Natural killer cell (primary cell): ENCODE results near the gene SPATS2L. TPM values are rescaled to one million over a fixed set of nuclear protein-coding genes. Genes with fewer than 3 reads are reported as not detected.

Experiments used
- ATAC-seq, 3 donors: fragments of 150-1000 bp in 2 of 3; fragments of 200-7000 bp in 1 of 3; cut with Tn5 transposase; 1 replicate in 1 of 3; 2 replicates in 2 of 3; pipeline ENCODE4 v1.10.0; 2021; ENCODE audit warnings: mild to moderate bottlenecking in 2 of 3, moderate library complexity in 2 of 3
- DNase-seq, 2 donors: peaks; one replicate each; pipeline versions ENCODE4 v3.0.0 to v3.0.0-alpha.2; 2013 to 2021; ENCODE audit warnings: mixed read lengths in 1 of 2
- H3K27ac ChIP-seq: one replicate; pipeline ENCODE4 v1.5.1; 2013; ENCODE audit warnings: mild to moderate bottlenecking, low read length
- H3K27me3 ChIP-seq: one replicate; pipeline ENCODE4 v1.6.1; 2013; ENCODE audit warnings: low read length; ENCODE audit not compliant: control insufficient read depth, insufficient read depth
- H3K36me3 ChIP-seq: one replicate; pipeline ENCODE4 v1.6.1; 2013; ENCODE audit warnings: low read length; ENCODE audit not compliant: control insufficient read depth, insufficient read depth
- H3K4me1 ChIP-seq: one replicate; pipeline ENCODE4 v1.6.1; 2013; ENCODE audit warnings: low read length; ENCODE audit not compliant: control insufficient read depth, insufficient read depth
- H3K4me3 ChIP-seq: one replicate; pipeline ENCODE4 v1.5.1; 2013; ENCODE audit warnings: low read length
- H3K9me3 ChIP-seq: one replicate; pipeline ENCODE4 v1.6.1; 2013; ENCODE audit warnings: low read length; ENCODE audit not compliant: control insufficient read depth, insufficient read depth
- H3K27ac Mint-ChIP-seq, 2 donors: one replicate each; pipeline ENCODE4 v1.8.0; 2022; ENCODE audit warnings: mild to moderate bottlenecking in 2 of 2, mixed read lengths in 2 of 2, moderate library complexity in 1 of 2
- H3K27me3 Mint-ChIP-seq, 2 donors: one replicate each; pipeline ENCODE4 v1.8.0; 2022; ENCODE audit warnings: low read depth in 2 of 2, mixed read lengths in 2 of 2
- H3K36me3 Mint-ChIP-seq: one replicate; pipeline ENCODE4 v1.8.0; 2022; ENCODE audit warnings: mixed read lengths
- H3K4me1 Mint-ChIP-seq, 2 donors: one replicate each; pipeline ENCODE4 v1.8.0; 2022; ENCODE audit warnings: mixed read lengths in 2 of 2
- H3K4me3 Mint-ChIP-seq: one replicate; pipeline ENCODE4 v1.8.0; 2022; ENCODE audit warnings: mild to moderate bottlenecking, moderate library complexity, mixed read lengths
- H3K9me3 Mint-ChIP-seq, 2 donors: one replicate each; pipeline ENCODE4 v1.8.0; 2022; ENCODE audit warnings: mixed read lengths in 2 of 2
- WGBS: methylation state at CpG from one replicate; pipeline ENCODE4 v1.1.7; 2013; ENCODE audit warnings: missing lambda C conversion rate; ENCODE audit not compliant: insufficient coverage; 5-methylcytosine and 5-hydroxymethylcytosine counted together
- intact Hi-C: fragments of 100-400 bp; cut with micrococcal nuclease; formaldehyde crosslinking; loops from one replicate; pipeline ENCODE4 v1.14.2; 2022
- total RNA-seq, 4 donors: library from RNA; stranded (reverse); fragments of 120-200 nt in 1 of 4; gene quantifications; one replicate each; pipeline versions ENCODE4 v1.2.3 to v1.2.4, GENCODE V29; 2013 to 2022
- TF ChIP-seq, protein P1 (sequence below): fragments of 200-600 bp; IDR thresholded peaks from one replicate; pipeline ENCODE4 v1.8.0; 2022; ENCODE audit warnings: antibody characterized with exemption

Gene SPATS2L
- total RNA-seq, 3 donors from 2014 or later (not counting 1 experiment from before 2014, with no cell fraction given), result 3.8 to 10.9 (median 4.4) TPM

- no peak overlapping the region for H3K27ac Mint-ChIP-seq
- H3K36me3 ChIP-seq, result peaks cover 65% of the 10 kb centered on the region
- no peaks in the 10 kb centered on the region for H3K4me1 ChIP-seq
- peaks cover 39% of the 10 kb centered on the region for H3K36me3 Mint-ChIP-seq
- no peaks in the 10 kb centered on the region for H3K27me3 Mint-ChIP-seq
- WGBS, result 88% methylated on average over 1 of the region's 2 CpGs
- H3K4me1 Mint-ChIP-seq, result peaks cover under 1 to 1% of the 10 kb centered on the region in 2 donors
- intact Hi-C loops, result no loop called here
- no peak for DNase-seq
- H3K4me3 Mint-ChIP-seq, result no peak overlapping the region
- H3K9me3 Mint-ChIP-seq, result no peaks in the 10 kb centered on the region
- H3K27me3 ChIP-seq, result no peaks in the 10 kb centered on the region
- no peak overlapping the region for H3K4me3 ChIP-seq
- no peaks in the 10 kb centered on the region for H3K9me3 ChIP-seq
- H3K27ac ChIP-seq, result no peak overlapping the region
- TF ChIP-seq, protein P1, sequence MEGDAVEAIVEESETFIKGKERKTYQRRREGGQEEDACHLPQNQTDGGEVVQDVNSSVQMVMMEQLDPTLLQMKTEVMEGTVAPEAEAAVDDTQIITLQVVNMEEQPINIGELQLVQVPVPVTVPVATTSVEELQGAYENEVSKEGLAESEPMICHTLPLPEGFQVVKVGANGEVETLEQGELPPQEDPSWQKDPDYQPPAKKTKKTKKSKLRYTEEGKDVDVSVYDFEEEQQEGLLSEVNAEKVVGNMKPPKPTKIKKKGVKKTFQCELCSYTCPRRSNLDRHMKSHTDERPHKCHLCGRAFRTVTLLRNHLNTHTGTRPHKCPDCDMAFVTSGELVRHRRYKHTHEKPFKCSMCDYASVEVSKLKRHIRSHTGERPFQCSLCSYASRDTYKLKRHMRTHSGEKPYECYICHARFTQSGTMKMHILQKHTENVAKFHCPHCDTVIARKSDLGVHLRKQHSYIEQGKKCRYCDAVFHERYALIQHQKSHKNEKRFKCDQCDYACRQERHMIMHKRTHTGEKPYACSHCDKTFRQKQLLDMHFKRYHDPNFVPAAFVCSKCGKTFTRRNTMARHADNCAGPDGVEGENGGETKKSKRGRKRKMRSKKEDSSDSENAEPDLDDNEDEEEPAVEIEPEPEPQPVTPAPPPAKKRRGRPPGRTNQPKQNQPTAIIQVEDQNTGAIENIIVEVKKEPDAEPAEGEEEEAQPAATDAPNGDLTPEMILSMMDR, result no peak
- no peak for ATAC-seq
Observed at GRCh38 chr2:200494048-200494447, 187.6 kb downstream of the SPATS2L start.

GRCh38 chr2:200496696-200497095 lies 190.2 kb downstream of the SPATS2L start:
- Mint-ChIP-seq H3K4me1 (peaks cover 5 to 6% of the 10 kb centered on the region in 2 donors), H3K36me3 (peaks cover 29% of the 10 kb centered on the region), H3K9me3 (no peaks in the 10 kb centered on the region), H3K27me3 (no peaks in the 10 kb centered on the region), H3K27ac (no peak overlapping the region), H3K4me3 (no peak overlapping the region)
- no peaks in the 10 kb centered on the region for H3K27me3 ChIP-seq
- TF ChIP-seq, protein P1, result no peak
- H3K4me3 ChIP-seq, result no peak overlapping the region
- H3K4me1 ChIP-seq, result no peaks in the 10 kb centered on the region
- no peak overlapping the region for H3K27ac ChIP-seq
- DNase-seq (no peak), ATAC-seq (no peak)
- H3K36me3 ChIP-seq, result peaks cover 53% of the 10 kb centered on the region
- intact Hi-C loops, result no loop called here
- 93% methylated on average over 1 of the region's 1 CpG for WGBS
- no peaks in the 10 kb centered on the region for H3K9me3 ChIP-seq

GRCh38 chr2:200498402-200499162 lies 192.1 kb downstream of the SPATS2L start:
- DNase-seq (no peak), ATAC-seq (no peak)
- Mint-ChIP-seq H3K27me3 (no peaks in the 10 kb centered on the region), H3K9me3 (peaks cover 0 to 2% of the 10 kb centered on the region in 2 donors), H3K4me1 (peaks cover 5 to 6% of the 10 kb centered on the region in 2 donors), H3K27ac (no peak overlapping the region), H3K4me3 (no peak overlapping the region), H3K36me3 (peaks cover 22% of the 10 kb centered on the region)
- intact Hi-C loops, result no loop called here
- 96% methylated on average over 1 of the region's 2 CpGs for WGBS
- Histone ChIP-seq H3K27me3 (no peaks in the 10 kb centered on the region), H3K4me1 (no peaks in the 10 kb centered on the region), H3K9me3 (no peaks in the 10 kb centered on the region), H3K36me3 (peaks cover 39% of the 10 kb centered on the region), H3K4me3 (no peak overlapping the region), H3K27ac (no peak overlapping the region)
- TF ChIP-seq, protein P1, result no peak
